Activated B cell treated with CpG ODN at 0.5 μM for 24 hours (primary cell): ENCODE results near the gene AP2A2. TPM values are rescaled to one million over a fixed set of nuclear protein-coding genes. Genes with fewer than 3 reads are reported as not detected.

Source experiments
- ATAC-seq: fragments of 200-7000 bp; cut with Tn5 transposase; one replicate; pipeline ENCODE4 v1.10.0; 2021; ENCODE audit warnings: low read depth, mild to moderate bottlenecking, moderate library complexity
- CTCF ChIA-PET: fragments of 350-600 bp; sonication (Branson Sonifier 250); formaldehyde crosslinking; loops from one replicate; lab custom pipeline; 2021; ENCODE audit warnings: antibody characterized with exemption; lab: Charles Lee
- POLR2A ChIA-PET: fragments of 350-600 bp; sonication (Branson Sonifier 250); formaldehyde crosslinking; loops from one replicate; lab custom pipeline; 2021; ENCODE audit warnings: antibody characterized with exemption; lab: Charles Lee
- DNase-seq: peaks from one replicate; pipeline ENCODE4 v3.0.0; 2022
- H3K27ac Mint-ChIP-seq: one replicate; pipeline ENCODE4 v1.8.0; 2020; ENCODE audit warnings: mixed read lengths
- H3K27me3 Mint-ChIP-seq: one replicate; pipeline ENCODE4 v1.8.0; 2021; ENCODE audit warnings: mixed read lengths
- H3K36me3 Mint-ChIP-seq: one replicate; pipeline ENCODE4 v1.8.0; 2021; ENCODE audit warnings: low read depth, mixed read lengths
- H3K4me1 Mint-ChIP-seq: one replicate; pipeline ENCODE4 v1.8.0; 2021; ENCODE audit warnings: mixed read lengths
- H3K4me3 Mint-ChIP-seq: one replicate; pipeline ENCODE4 v1.8.0; 2020; ENCODE audit warnings: mild to moderate bottlenecking, mixed read lengths
- H3K9me3 Mint-ChIP-seq: one replicate; pipeline ENCODE4 v1.8.0; 2020; ENCODE audit warnings: mixed read lengths
- intact Hi-C: fragments of 100-400 bp; cut with micrococcal nuclease; formaldehyde crosslinking; loops from one replicate; pipeline ENCODE4 v1.15.1; 2024
- total RNA-seq: library from RNA; stranded (reverse); gene quantifications from 2 replicates; pipeline ENCODE4 v1.2.3, GENCODE V29; 2022
- TF ChIP-seq, protein P1 (sequence below): fragments of 200-600 bp; IDR thresholded peaks from one replicate; pipeline ENCODE4 v1.8.0; 2022; ENCODE audit warnings: antibody characterized with exemption, mild to moderate bottlenecking

Gene AP2A2
- total RNA-seq, 1 donor from 2014 or later, result 49.6 TPM

DNA sequence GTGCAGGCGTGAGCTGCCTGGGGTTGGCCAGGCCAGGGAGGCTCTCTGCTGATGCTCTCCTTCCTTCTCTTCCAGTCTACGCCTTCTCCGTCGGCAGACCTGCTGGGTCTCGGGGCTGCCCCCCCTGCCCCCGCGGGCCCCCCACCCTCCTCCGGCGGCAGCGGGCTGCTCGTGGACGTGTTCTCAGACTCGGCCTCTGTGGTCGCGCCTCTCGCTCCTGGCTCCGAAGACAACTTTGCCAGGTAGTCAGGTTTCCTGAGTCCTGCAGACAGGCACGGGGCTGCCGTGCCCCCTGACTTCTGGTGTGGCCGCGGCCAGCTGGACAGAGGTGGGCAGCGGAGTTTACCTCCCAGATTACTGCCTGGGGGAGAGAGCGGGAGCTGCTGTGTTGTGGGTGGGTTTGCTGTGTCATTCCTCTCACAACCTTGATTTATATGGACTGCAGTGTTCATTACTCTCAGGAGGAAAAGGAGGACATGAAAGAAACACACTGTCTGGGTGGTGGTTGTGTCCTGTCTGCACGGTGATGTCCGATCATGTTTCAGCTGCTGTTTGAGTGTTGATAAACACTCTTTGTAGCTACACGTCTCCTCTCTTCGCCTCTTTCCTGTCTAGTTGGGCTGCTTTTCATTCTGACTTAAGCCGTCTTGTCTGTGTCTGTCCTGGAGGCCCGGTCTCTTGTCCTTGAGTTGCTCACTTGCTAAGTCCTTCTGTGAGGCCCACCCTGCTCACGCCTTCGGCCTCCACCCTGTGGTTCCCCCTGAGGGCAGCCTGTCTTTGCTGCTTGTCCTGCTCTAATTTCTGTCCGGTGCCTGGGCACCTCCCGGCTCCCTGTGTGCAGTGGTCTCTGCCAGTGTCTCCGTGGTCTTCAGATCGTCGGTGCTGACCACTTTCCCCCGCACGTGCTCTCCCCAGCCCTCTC, 74.9 kb downstream of the AP2A2 start:
- CTCF ChIA-PET, result no interaction called here
- ATAC-seq, result no peak
- intact Hi-C loops, result no loop called here
- DNase-seq, result no peak
- Mint-ChIP-seq H3K36me3 (peaks cover 73% of the 10 kb centered on the region), H3K9me3 (no peaks in the 10 kb centered on the region), H3K27me3 (no peaks in the 10 kb centered on the region), H3K4me1 (peaks cover 7% of the 10 kb centered on the region), H3K4me3 (no peak overlapping the region), H3K27ac (no peak overlapping the region)
- POLR2A ChIA-PET, result no interaction called here
- TF ChIP-seq, protein P1, sequence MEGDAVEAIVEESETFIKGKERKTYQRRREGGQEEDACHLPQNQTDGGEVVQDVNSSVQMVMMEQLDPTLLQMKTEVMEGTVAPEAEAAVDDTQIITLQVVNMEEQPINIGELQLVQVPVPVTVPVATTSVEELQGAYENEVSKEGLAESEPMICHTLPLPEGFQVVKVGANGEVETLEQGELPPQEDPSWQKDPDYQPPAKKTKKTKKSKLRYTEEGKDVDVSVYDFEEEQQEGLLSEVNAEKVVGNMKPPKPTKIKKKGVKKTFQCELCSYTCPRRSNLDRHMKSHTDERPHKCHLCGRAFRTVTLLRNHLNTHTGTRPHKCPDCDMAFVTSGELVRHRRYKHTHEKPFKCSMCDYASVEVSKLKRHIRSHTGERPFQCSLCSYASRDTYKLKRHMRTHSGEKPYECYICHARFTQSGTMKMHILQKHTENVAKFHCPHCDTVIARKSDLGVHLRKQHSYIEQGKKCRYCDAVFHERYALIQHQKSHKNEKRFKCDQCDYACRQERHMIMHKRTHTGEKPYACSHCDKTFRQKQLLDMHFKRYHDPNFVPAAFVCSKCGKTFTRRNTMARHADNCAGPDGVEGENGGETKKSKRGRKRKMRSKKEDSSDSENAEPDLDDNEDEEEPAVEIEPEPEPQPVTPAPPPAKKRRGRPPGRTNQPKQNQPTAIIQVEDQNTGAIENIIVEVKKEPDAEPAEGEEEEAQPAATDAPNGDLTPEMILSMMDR, result no peak

DNA sequence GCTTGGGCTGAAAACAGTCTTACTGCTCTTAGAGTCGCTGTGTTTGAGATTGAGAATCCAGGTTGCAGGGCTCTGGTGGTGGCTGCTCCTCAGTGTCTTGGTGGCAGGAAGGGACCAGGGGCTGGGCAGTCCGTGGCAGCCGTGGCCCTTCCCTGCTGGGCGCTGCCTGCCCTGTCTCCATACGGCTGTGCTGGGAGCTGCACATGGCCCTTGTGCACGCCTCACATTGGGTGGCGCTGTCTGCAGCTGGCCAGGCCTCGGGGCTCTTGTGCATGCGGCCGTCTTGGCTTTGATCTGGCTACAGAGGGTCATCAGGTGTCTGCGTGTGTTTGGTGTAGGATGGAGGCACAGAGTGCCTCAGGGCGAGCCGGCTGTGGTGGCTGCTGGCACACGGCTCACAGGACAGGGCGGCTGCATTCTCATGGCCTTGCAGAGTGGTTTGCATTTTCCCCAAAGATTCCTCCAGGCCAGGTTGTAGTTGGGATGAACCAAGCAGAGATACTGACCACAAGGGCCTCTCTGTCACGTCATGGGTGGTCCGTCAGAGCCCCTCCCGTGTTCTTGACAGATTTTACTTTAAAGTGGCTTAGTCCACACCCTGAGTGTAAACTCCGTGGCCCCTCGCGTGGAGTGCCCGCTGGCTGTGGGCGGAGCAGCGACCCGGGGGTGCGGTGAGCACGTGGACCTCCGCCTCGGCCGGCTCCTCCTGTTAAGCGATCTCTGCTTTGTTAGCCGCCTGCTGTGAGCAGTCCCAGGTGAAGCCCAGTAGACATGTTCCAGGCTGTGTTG, 76.1 kb downstream of the AP2A2 start:
- TF ChIP-seq, protein P1, result no peak
- Mint-ChIP-seq H3K4me3 (no peak overlapping the region), H3K9me3 (no peaks in the 10 kb centered on the region), H3K4me1 (no peaks in the 10 kb centered on the region), H3K27me3 (no peaks in the 10 kb centered on the region), H3K36me3 (peaks cover 71% of the 10 kb centered on the region), H3K27ac (no peak overlapping the region)
- ATAC-seq (no peak), DNase-seq (no peak)
- intact Hi-C loops, result no loop called here
- ChIA-PET POLR2A (no interaction called here), CTCF (no interaction called here)

DNA sequence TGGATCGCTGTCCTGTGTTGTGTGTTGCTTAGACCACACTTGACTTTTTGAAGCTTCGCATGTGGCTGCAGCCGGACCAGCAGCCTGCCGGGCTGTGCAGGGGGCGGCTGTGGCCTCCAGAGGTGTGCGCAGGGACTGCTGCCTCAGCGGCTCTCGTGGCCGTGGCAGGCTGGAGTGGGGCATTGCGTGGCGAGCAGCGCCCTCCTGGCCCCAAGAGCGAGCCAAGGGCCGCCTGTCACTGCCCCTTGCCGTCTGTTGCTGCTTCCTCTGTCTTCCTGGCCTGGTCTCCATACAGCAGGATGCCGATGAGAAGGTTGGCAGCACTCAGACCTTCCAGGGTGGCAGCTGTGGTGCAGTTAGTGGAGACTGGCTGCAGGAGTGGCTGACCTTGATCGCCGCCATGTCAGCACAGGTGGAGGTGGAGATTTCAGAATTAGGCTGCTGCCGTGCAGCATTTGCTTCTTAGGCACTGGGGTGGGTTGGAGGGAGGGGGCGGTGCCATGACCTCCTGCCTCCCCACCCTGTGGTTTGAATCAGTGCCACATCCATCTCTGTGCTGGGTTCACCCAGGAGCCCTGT, 76.8 kb downstream of the AP2A2 start:
- no peak for ATAC-seq
- ChIA-PET CTCF (no interaction called here), POLR2A (no interaction called here)
- Mint-ChIP-seq H3K36me3 (peaks cover 70% of the 10 kb centered on the region), H3K9me3 (no peaks in the 10 kb centered on the region), H3K27me3 (no peaks in the 10 kb centered on the region), H3K4me1 (no peaks in the 10 kb centered on the region), H3K27ac (no peak overlapping the region), H3K4me3 (no peak overlapping the region)
- TF ChIP-seq, protein P1, result no peak
- intact Hi-C loops, result no loop called here
- no peak for DNase-seq

DNA sequence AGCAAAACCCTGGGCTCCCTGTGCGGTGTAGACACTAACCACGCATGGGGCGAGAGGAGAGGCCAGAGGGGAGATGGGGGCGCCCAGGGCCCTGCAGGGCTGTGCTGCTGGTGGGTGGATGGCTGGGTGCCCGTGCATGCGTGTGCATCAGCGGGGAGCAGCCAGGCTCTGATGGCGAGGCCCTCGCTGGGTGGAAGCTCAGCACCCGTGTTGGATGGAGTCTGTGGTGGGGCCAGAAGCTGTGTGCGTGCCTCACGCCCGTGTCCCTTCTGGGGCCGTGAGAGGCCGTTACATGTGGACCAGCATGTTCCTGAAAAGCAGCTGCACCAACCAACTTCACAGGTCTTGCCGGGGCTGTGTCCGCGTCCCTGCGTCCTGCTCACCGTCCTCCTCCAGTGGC, 77.5 kb downstream of the AP2A2 start:
- ChIA-PET POLR2A (no interaction called here), CTCF (no interaction called here)
- ATAC-seq (no peak), DNase-seq (no peak)
- Mint-ChIP-seq H3K27ac (no peak overlapping the region), H3K9me3 (no peaks in the 10 kb centered on the region), H3K36me3 (peaks cover 71% of the 10 kb centered on the region), H3K4me1 (no peaks in the 10 kb centered on the region), H3K27me3 (no peaks in the 10 kb centered on the region), H3K4me3 (no peak overlapping the region)
- intact Hi-C loops, result no loop called here
- TF ChIP-seq, protein P1, result no peak

DNA sequence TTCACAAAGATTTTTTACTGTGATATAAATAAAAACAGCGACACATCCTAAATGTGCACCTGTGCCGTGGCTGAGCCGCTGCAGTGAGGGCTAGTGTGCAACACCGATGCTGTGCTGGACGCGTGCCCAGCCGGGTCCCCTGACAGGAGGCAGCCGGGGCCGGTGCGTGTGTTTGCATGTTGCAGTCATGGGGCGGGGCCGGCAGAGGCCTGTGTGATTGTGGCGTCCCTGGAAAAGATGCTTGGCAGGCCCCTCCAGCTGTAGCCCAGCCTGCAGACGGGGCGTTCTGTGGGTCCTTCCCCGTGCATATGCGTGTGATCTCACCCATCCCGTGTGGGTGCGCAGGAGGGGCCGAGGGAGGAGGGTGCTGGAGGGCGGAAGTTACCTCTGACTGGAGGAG, 80.3 kb downstream of the AP2A2 start:
- Mint-ChIP-seq H3K27me3 (no peaks in the 10 kb centered on the region), H3K9me3 (no peaks in the 10 kb centered on the region), H3K36me3 (peaks cover 86% of the 10 kb centered on the region), H3K4me1 (no peaks in the 10 kb centered on the region), H3K4me3 (no peak overlapping the region), H3K27ac (no peak overlapping the region)
- ChIA-PET CTCF (no interaction called here), POLR2A (no interaction called here)
- DNase-seq, result no peak
- intact Hi-C loops, result no loop called here
- TF ChIP-seq, protein P1, result no peak
- ATAC-seq, result no peak
